Activated naive CD4-positive, alpha-beta T cell treated with anti-CD3 and anti-CD28 coated beads, Interleukin-2, amount 50 U/mL, for 16 hours (primary cell): ENCODE results near the gene EPDR1.

ENCODE experiments used
- DNase-seq: peaks from one replicate; pipeline ENCODE4 v3.0.0-alpha.2; 2020

The EPDR1 gene

GRCh38 chr7:37982423-37982822 lies 62.0 kb downstream of the EPDR1 start:
- no peak for DNase-seq

GRCh38 chr7:37984750-37985390 lies 64.4 kb downstream of the EPDR1 start:
- no peak for DNase-seq

- no peak for DNase-seq
Observed at GRCh38 chr7:37986908-37987330, 66.5 kb downstream of the EPDR1 start.

GRCh38 chr7:37987732-37988131 lies 67.3 kb downstream of the EPDR1 start:
- DNase-seq: no peak

DNA sequence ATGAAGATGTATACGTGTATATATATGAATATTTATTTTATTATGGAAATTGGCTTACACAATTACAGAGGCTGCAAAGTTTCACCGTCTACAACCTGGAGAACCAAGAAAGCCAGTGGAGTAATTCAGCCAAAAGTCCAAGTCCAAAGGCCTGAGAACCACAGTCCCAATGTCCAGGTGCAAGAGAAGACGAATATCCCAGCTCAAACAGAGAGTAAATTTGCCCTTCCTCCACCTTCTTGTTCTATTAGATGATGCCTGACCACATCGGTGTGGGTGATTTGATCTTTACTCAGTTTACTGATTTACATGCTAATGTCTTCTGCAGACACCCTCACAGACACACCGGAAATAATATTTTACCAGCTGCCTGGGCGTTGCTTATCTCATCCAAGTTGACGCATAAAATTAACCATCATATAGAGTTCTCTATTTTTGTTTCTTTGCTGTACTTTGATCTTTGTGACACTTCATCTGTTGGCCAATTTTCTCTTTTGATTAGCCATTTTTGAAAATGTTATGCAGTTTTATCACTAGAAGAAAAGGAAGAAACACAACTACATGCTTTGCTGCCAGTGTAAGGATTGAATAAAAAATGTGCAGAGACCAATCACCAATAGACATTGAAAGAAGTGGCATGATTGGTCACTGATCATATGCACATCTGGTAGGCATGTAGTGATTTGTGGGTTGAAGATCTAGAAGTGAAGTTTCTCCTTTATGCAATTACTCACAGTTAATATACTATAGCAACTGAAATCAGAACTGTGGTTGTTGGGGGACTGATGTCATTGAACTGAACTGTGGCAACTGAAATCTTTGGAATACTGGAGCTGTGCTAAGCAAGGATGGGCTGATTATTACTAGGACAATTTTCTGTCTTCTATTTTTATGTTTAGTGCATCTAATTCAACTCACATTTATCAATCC lies 68.5 kb downstream of the EPDR1 start:
- no peak for DNase-seq

GRCh38 chr7:37990337-37990736 lies 69.9 kb downstream of the EPDR1 start:
- DNase-seq: no peak

DNA sequence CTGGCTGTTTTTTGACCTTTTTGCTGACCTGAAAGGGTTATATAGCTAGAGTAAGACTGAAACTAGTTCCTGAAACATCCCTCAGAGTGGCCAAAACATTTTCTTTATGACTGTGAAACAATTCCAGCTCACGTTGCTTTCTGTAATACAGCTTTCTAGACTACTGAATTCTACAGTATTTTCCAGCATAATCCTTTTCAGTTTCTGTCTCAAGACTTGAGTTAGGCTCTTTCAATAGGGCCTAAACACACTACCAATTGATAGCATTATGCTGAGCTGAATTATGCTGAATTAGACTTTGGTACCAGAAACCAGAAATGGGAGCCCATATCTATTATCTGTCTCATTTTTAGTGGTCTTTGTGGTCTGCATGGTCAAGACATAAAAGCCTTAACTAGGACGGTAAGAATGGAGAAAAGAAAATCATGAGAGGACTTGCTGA lies 72.6 kb downstream of the EPDR1 start:
- DNase-seq: no peak

DNA sequence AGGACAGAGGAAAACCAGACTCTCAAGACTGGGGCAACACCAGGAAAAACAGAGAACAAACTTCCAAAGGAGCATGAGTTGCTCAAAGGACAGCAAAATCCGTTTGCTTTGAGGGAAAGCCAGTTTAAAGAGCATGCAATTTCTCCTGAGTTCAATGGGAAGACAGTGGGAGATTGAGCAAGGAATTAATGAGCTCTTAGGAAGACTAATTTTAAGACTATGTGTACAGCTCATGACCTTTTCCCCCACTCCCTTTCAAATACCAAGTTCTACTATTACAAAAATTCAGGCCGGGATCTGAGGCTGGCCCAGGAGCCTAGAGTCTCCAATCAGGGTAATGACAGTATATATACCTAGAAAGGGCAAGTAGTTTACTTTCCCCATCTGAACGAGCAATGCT lies 79.2 kb downstream of the EPDR1 start:
- no peak for DNase-seq

GRCh38 chr7:38000272-38000671 lies 79.8 kb downstream of the EPDR1 start:
- DNase-seq: no peak
